Measurements from ENCODE around the gene KIT. TPM values are rescaled to one million over a fixed set of nuclear protein-coding genes. Genes with fewer than 3 reads are reported as not detected.

KIT gene
- 0.50 and 0.51 TPM in 2 replicates for total RNA-seq
- 7.0 and 19.9 TPM in 2 replicates for polyA plus RNA-seq
- polyA plus RNA-seq (2012), result 3.6 and 10.3 TPM in 2 replicates
- polyA minus RNA-seq (ENCODE audit: low replicate concordance), result 3.1 and 5.5 TPM in 2 replicates

DNA sequence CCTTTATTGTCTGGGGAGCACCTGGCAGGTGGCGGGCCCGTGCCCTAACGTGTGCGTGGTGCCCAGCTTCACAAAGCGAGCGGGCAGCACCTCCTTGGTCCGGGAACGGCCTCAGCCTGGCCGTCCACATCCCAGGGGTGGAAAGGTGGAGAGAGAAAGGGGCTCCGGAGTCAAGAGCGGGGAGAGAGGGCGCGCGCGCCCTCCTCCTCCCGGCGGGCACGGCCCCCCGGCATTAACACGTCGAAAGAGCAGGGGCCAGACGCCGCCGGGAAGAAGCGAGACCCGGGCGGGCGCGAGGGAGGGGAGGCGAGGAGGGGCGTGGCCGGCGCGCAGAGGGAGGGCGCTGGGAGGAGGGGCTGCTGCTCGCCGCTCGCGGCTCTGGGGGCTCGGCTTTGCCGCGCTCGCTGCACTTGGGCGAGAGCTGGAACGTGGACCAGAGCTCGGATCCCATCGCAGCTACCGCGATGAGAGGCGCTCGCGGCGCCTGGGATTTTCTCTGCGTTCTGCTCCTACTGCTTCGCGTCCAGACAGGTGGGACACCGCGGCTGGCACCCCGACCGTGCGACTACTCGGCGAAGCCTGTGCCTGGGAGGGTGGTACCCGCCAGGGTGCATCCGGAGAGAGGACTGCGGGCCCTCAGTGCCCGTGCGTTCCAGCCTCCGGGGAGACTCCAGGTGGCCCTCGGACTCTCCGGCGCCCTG is at the start of gene KIT:
Gene KIT (plus strand): TSS at position 407 of the 701 bp plus-strand sequence. CDS start 58 bp downstream, at position 465.
- peaks cover 15% of the 10 kb centered on the region for H3K27me3 ChIP-seq (ENCODE audit: control insufficient read depth, insufficient read depth, low read length)
- no peaks in the 10 kb centered on the region for H3K36me3 ChIP-seq (ENCODE audit: control insufficient read depth, insufficient read depth, low read length)
- H4K20me1 ChIP-seq (ENCODE audit: control insufficient read depth, extremely low read depth, insufficient read depth, low read length), result no peaks in the 10 kb centered on the region
- peaks cover 4% of the 10 kb centered on the region for H3K79me2 ChIP-seq (ENCODE audit: control insufficient read depth, insufficient read depth, low read length)
- peak within 1 kb of the TSS; percentile 84 for H3K4me2 ChIP-seq (ENCODE audit: extremely low read depth, insufficient read depth, low read length)
- H3K9me3 ChIP-seq (ENCODE audit: control insufficient read depth, insufficient read depth, low read depth, low read length), result no peaks in the 10 kb centered on the region
- H2AFZ ChIP-seq (ENCODE audit: low read length), result peak within 1 kb of the TSS; percentile 43
- H3K4me1 ChIP-seq (ENCODE audit: control insufficient read depth, extremely low read depth, insufficient read depth, low read length), result peaks cover 18% of the 10 kb centered on the region
- TF ChIP-seq EZH2 (IDR thresholded peaks at IDR 0.05; ENCODE audit: low read length, missing control alignments), result peak; percentile 59
- TF ChIP-seq, protein P1, sequence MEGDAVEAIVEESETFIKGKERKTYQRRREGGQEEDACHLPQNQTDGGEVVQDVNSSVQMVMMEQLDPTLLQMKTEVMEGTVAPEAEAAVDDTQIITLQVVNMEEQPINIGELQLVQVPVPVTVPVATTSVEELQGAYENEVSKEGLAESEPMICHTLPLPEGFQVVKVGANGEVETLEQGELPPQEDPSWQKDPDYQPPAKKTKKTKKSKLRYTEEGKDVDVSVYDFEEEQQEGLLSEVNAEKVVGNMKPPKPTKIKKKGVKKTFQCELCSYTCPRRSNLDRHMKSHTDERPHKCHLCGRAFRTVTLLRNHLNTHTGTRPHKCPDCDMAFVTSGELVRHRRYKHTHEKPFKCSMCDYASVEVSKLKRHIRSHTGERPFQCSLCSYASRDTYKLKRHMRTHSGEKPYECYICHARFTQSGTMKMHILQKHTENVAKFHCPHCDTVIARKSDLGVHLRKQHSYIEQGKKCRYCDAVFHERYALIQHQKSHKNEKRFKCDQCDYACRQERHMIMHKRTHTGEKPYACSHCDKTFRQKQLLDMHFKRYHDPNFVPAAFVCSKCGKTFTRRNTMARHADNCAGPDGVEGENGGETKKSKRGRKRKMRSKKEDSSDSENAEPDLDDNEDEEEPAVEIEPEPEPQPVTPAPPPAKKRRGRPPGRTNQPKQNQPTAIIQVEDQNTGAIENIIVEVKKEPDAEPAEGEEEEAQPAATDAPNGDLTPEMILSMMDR (conservative IDR thresholded peaks at IDR 0.05 in 1 of 2, IDR thresholded peaks at IDR 0.05 in 1 of 2; ENCODE audit: low read depth in 1 of 2, low read length in 2 of 2), result no peak
- peak; percentile 17 for DNase-seq (ENCODE audit: low read depth in 2 of 2)
- no peak within 1 kb of the TSS for H3K27ac ChIP-seq (ENCODE audit: insufficient read depth, low read length)
- H3K4me3 ChIP-seq (replicated peaks in 1 of 4; ENCODE audit: control extremely low read depth in 1 of 4, insufficient read depth in 1 of 4, low read depth in 3 of 4, low read length in 4 of 4), result peak within 1 kb of the TSS; percentile 46 to 67 (median 52)
- peak within 1 kb of the TSS; percentile 70 for H3K9ac ChIP-seq (ENCODE audit: insufficient read depth, low read length)

DNA sequence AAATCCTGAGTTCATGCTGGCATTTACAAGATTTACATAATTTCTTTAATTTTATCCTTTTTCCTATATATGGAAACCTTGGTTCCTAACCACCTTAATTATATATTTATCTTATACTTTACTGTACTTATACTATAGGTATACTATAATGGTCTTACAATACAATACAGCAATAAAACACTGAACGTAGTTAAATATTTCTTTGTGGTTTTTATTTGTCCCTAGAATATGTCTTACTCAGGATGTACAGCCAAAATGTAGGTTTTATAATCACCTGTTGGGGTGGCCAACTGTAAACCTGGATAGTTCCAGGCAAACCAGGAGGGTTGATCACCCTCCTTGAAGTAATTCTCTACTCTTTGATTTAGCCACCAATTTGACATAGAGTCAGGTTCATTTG is 48.4 kb upstream of the KIT start:
- Histone ChIP-seq H4K20me1 (ENCODE audit: control insufficient read depth, extremely low read depth, insufficient read depth, low read length) (no peaks in the 10 kb centered on the region), H3K36me3 (ENCODE audit: control insufficient read depth, insufficient read depth, low read length) (no peaks in the 10 kb centered on the region), H3K27me3 (ENCODE audit: control insufficient read depth, insufficient read depth, low read length) (peaks cover under 1% of the 10 kb centered on the region), H3K4me3 (replicated peaks in 1 of 4; ENCODE audit: control extremely low read depth in 1 of 4, insufficient read depth in 1 of 4, low read depth in 3 of 4, low read length in 4 of 4) (no peak overlapping the region), H3K9me3 (ENCODE audit: control insufficient read depth, insufficient read depth, low read depth, low read length) (no peaks in the 10 kb centered on the region), H3K9ac (ENCODE audit: insufficient read depth, low read length) (no peak overlapping the region), H3K27ac (ENCODE audit: insufficient read depth, low read length) (no peak overlapping the region), H3K4me1 (ENCODE audit: control insufficient read depth, extremely low read depth, insufficient read depth, low read length) (no peaks in the 10 kb centered on the region), H3K4me2 (ENCODE audit: extremely low read depth, insufficient read depth, low read length) (no peak overlapping the region), H2AFZ (ENCODE audit: low read length) (no peak overlapping the region), H3K79me2 (ENCODE audit: control insufficient read depth, insufficient read depth, low read length) (no peaks in the 10 kb centered on the region)
- TF ChIP-seq, protein P1 (conservative IDR thresholded peaks at IDR 0.05 in 1 of 2, IDR thresholded peaks at IDR 0.05 in 1 of 2; ENCODE audit: low read depth in 1 of 2, low read length in 2 of 2), result no peak
- TF ChIP-seq EZH2 (IDR thresholded peaks at IDR 0.05; ENCODE audit: low read length, missing control alignments), result no peak
- no peak for DNase-seq (ENCODE audit: low read depth in 2 of 2)

DNA sequence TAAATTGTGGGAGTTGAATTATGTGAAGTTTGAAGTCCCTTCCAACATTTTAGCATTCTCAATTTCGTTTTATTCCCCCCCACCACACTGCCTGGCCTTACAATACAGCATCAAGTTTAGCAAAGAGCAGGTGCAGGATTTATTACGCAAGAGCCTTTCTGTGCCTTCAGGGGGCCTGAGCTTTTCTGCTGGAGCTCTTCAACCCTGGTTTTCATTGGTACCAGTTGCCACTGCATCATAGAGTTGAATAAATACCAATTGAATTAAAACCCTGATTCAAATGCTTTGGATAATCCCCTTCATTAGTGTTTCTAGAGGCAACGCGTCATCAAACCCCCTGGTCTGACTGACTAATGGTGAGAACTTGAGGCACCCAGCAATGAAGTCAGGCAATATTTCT is 43.6 kb upstream of the KIT start:
- Histone ChIP-seq H2AFZ (ENCODE audit: low read length) (no peak overlapping the region), H3K4me1 (ENCODE audit: control insufficient read depth, extremely low read depth, insufficient read depth, low read length) (no peaks in the 10 kb centered on the region), H3K4me3 (replicated peaks in 1 of 4; ENCODE audit: control extremely low read depth in 1 of 4, insufficient read depth in 1 of 4, low read depth in 3 of 4, low read length in 4 of 4) (no peak overlapping the region), H3K4me2 (ENCODE audit: extremely low read depth, insufficient read depth, low read length) (no peak overlapping the region), H3K27me3 (ENCODE audit: control insufficient read depth, insufficient read depth, low read length) (peaks cover 4% of the 10 kb centered on the region), H3K36me3 (ENCODE audit: control insufficient read depth, insufficient read depth, low read length) (no peaks in the 10 kb centered on the region), H3K9ac (ENCODE audit: insufficient read depth, low read length) (no peak overlapping the region), H3K79me2 (ENCODE audit: control insufficient read depth, insufficient read depth, low read length) (no peaks in the 10 kb centered on the region), H3K27ac (ENCODE audit: insufficient read depth, low read length) (no peak overlapping the region), H4K20me1 (ENCODE audit: control insufficient read depth, extremely low read depth, insufficient read depth, low read length) (no peaks in the 10 kb centered on the region), H3K9me3 (ENCODE audit: control insufficient read depth, insufficient read depth, low read depth, low read length) (no peaks in the 10 kb centered on the region)
- no peak for DNase-seq (ENCODE audit: low read depth in 2 of 2)
- TF ChIP-seq, protein P1 (conservative IDR thresholded peaks at IDR 0.05 in 1 of 2, IDR thresholded peaks at IDR 0.05 in 1 of 2; ENCODE audit: low read depth in 1 of 2, low read length in 2 of 2), result no peak
- no peak for TF ChIP-seq EZH2 (IDR thresholded peaks at IDR 0.05; ENCODE audit: low read length, missing control alignments)
